Ascending aorta (tissue), 2 donors: Measurements from ENCODE around the gene TRMT6. TPM values are rescaled to one million over a fixed set of nuclear protein-coding genes. Genes with fewer than 3 reads are reported as not detected.

ENCODE experiments used
- DNase-seq, 2 donors: peaks; one replicate each; pipeline ENCODE4 v3.0.0-alpha.2; 2019; ENCODE audit warnings: low spot score in 2 of 2
- H3K27ac ChIP-seq, 2 donors: fragments of 200-600 bp; sonication (generic); one replicate each; pipeline ENCODE4 v1.5.1; 2016 to 2017; ENCODE audit warnings: mild to moderate bottlenecking in 1 of 2
- H3K27me3 ChIP-seq: fragments of 200-600 bp; sonication (generic); one replicate; pipeline ENCODE4 v1.5.1; 2017
- H3K36me3 ChIP-seq, 2 donors: fragments of 200-600 bp; sonication (generic); one replicate each; pipeline ENCODE4 v1.5.1; 2016
- H3K4me1 ChIP-seq, 2 donors: fragments of 200-600 bp; sonication (generic); one replicate each; pipeline ENCODE4 v1.5.1; 2016 to 2017; ENCODE audit warnings: mild to moderate bottlenecking in 1 of 2
- H3K4me3 ChIP-seq, 2 donors: fragments of 200-600 bp; sonication (generic); one replicate each; pipeline ENCODE4 v1.5.1; 2016 to 2017; ENCODE audit warnings: mild to moderate bottlenecking in 1 of 2
- H3K9me3 ChIP-seq, 2 donors: fragments of 200-600 bp; sonication (generic); one replicate each; pipeline ENCODE4 v1.5.1; 2016
- CTCF ChIP-seq, 3 experiments: fragments of 200-600 bp in 2 of 3; fragments of 450-650 bp in 1 of 3; sonication (generic) in 2 of 3; IDR thresholded peaks; one replicate each; pipeline ENCODE4 v1.5.1; 2016 to 2019; ENCODE audit warnings: antibody characterized with exemption in 3 of 3, mild to moderate bottlenecking in 1 of 3, moderate library complexity in 1 of 3
- intact Hi-C: fragments of 100-400 bp; cut with DNase I; formaldehyde crosslinking; loops from one replicate; pipeline ENCODE4 v1.15.1; 2023
- total RNA-seq: library from RNA; depleted of rRNA; stranded (reverse); fragments of >200 nt; gene quantifications from one replicate; pipeline ENCODE4 v1.1.0, GENCODE V29; 2016

The TRMT6 gene
- total RNA-seq, 1 donor from 2014 or later: 7.8 TPM

DNA sequence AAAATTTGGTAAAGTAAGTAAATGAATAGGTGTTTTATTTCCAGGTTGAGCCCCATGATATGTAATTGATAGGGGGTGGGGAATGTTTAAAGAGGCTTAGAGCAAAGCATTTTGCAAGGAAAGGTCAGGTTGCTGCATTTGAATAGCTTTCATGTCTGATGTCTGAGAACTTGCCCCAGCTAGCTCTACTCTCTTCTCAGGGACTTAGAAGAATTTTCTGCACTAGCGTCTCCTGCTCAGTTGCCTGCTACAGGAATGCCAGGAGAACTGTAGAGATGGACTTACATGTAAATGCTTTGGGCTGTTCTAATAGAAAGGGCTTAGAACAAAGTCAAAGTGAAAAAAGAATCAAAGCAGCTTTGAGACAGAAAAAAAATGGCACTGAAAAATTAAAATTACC lies 35.5 kb downstream of the TRMT6 start:
- Histone ChIP-seq H3K4me1 (no peaks in the 10 kb centered on the region), H3K9me3 (no peaks in the 10 kb centered on the region), H3K36me3 (no peaks in the 10 kb centered on the region), H3K4me3 (no peak overlapping the region), H3K27me3 (no peaks in the 10 kb centered on the region), H3K27ac (no peak overlapping the region)
- intact Hi-C loops: no loop called here
- DNase-seq: no peak
- TF ChIP-seq CTCF (IDR thresholded peaks at IDR 0.05): no peak

GRCh38 chr20:5913166-5913565 lies 37.2 kb downstream of the TRMT6 start:
- no peaks in the 10 kb centered on the region for H3K27me3 ChIP-seq
- no peak overlapping the region for H3K27ac ChIP-seq
- TF ChIP-seq CTCF (IDR thresholded peaks at IDR 0.05): no peak
- DNase-seq: no peak
- no peak overlapping the region for H3K4me3 ChIP-seq
- H3K36me3 ChIP-seq: no peaks in the 10 kb centered on the region
- H3K4me1 ChIP-seq: no peaks in the 10 kb centered on the region
- no peaks in the 10 kb centered on the region for H3K9me3 ChIP-seq
- intact Hi-C loops: no loop called here

DNA sequence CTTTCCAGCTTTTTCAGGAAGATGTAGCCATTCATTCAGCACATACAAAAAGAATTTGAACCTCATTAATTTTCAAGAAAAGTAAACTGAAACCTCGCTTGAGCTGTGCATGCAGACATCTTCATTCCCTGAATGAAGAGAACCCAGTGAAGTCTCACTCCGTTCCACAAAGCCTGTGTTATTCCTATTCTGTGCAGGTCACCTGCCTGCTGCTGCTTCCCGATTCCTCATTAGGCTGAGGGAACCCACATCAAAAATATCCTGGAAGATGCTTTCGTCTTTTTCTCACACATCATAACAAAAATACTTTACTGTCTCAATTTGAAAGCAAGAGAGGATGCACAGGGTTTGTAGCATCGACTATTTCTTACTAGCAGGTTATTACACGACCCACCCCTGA lies 40.1 kb downstream of the TRMT6 start:
- Histone ChIP-seq H3K4me1 (no peaks in the 10 kb centered on the region), H3K4me3 (no peak overlapping the region), H3K36me3 (no peaks in the 10 kb centered on the region), H3K9me3 (no peaks in the 10 kb centered on the region), H3K27me3 (no peaks in the 10 kb centered on the region), H3K27ac (no peak overlapping the region)
- intact Hi-C loops: no loop called here
- DNase-seq: no peak
- TF ChIP-seq CTCF (IDR thresholded peaks at IDR 0.05): no peak

- Histone ChIP-seq H3K27ac (no peak overlapping the region), H3K9me3 (no peaks in the 10 kb centered on the region), H3K36me3 (no peaks in the 10 kb centered on the region), H3K27me3 (no peaks in the 10 kb centered on the region), H3K4me3 (no peak overlapping the region), H3K4me1 (no peaks in the 10 kb centered on the region)
- DNase-seq: no peak
- no peak for TF ChIP-seq CTCF (IDR thresholded peaks at IDR 0.05)
- intact Hi-C loops: no loop called here
These were observed 41.4 kb downstream of the TRMT6 start for GRCh38 chr20:5908981-5909380.

- H3K4me1 ChIP-seq: no peaks in the 10 kb centered on the region
- no peak for TF ChIP-seq CTCF (IDR thresholded peaks at IDR 0.05)
- no peak for DNase-seq
- no peaks in the 10 kb centered on the region for H3K36me3 ChIP-seq
- H3K27me3 ChIP-seq: no peaks in the 10 kb centered on the region
- H3K4me3 ChIP-seq: no peak overlapping the region
- intact Hi-C loops: no loop called here
- H3K9me3 ChIP-seq: no peaks in the 10 kb centered on the region
- no peak overlapping the region for H3K27ac ChIP-seq
These were observed 49.4 kb downstream of the TRMT6 start for GRCh38 chr20:5900908-5901307.

DNA sequence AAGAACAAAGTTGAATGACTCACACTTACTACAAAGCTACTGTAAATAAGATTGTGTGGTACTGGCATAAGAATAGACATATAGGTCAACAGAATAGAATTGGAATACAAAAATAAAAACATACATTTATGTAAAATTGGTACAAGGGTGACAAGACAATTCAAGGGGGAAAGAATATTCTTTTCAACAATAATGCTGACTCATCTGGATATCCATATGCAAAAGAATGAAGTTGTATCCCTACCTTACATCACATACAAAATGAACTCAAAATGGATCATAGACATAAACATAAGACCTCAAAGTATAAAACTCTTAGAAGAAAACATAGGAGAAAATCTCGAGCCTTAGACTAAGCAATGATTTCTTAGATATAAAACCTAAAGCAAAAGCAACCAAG lies 50.9 kb downstream of the TRMT6 start:
- H3K4me3 ChIP-seq: no peak overlapping the region
- no peaks in the 10 kb centered on the region for H3K9me3 ChIP-seq
- no peaks in the 10 kb centered on the region for H3K4me1 ChIP-seq
- no peak overlapping the region for H3K27ac ChIP-seq
- H3K36me3 ChIP-seq: no peaks in the 10 kb centered on the region
- no peaks in the 10 kb centered on the region for H3K27me3 ChIP-seq
- TF ChIP-seq CTCF (IDR thresholded peaks at IDR 0.05): no peak
- intact Hi-C loops: no loop called here
- DNase-seq: no peak
